OCI-LY3 (cell line): Measurements from ENCODE around the gene WASHC3.

ENCODE experiments used
- CTCF ChIP-seq: fragments of 200-600, 300-600 bp; sonication (generic); IDR thresholded peaks from 2 replicates; pipeline ENCODE4 v1.5.1; 2014; ENCODE audit warnings: antibody characterized with exemption, low read length, low read depth
- EZH2phosphoT487 ChIP-seq: fragments of 200-600 bp; shearing (Covaris generic); IDR thresholded peaks from 2 replicates; pipeline ENCODE4 v1.6.1; 2018; ENCODE audit warnings: antibody characterized with exemption, mixed run types, low read depth

- TF ChIP-seq CTCF (no peak), EZH2phosphoT487 (no peak)
Measured at GRCh38 chr12:102016472-102016871, 45.3 kb downstream of the WASHC3 start.
